ENCODE data around the gene IRAK1. TPM values are rescaled to one million over a fixed set of nuclear protein-coding genes. Genes with fewer than 3 reads are reported as not detected.

Gene IRAK1
- total and polyA plus RNA-seq, 9 of the 15 experiments (the other 6 are each of a cell fraction or from before 2014, with no cell fraction given), result 11.6 to 261 (median 91.6) TPM

DNA sequence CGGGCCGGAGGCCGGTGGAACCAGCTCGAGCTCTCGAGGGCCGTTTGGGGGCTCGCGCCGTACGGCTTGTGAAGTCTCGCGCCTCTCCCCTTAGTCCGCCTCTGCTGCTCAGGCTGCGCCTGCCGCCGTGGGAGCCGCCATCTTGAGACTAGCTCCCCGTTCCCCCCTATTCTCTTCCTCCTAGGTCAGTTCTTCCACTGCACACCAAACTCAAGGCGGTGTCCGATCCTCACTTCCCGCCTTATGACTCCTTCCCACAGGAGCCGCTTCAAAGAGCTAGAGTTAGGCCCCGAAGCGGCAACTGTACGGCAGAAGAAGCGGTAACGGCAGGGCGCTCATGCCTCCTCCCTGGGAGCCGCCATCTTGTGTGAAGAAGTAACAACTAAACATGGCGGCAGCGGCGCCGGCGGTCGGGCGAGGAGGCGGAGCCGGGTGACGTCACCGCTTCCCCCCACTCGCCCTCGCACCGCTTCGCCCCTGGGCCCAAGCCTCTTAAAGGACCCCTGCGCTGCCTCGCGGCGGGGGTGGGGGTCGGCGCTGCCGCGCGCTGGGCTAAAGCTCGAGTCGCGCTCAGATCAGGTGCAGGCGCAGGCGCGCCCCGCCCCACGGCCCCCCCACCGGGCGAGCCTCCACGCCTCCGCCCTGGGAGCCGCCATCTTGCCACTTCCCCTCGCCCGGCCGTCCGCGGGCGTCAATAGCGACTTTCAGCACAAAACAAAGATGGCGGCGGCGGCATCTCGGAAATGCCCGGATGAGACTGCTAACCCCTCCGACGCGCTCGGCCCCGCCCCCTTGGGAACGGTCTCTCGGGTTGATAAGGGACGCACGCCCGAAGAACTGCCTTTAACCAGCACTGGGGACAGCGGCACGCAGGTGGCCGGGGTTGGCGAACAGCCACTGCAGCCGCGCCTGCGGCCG is 48.0 kb downstream of the IRAK1 start, which contains the start of gene HCFC1 (continued):
- TF ChIP-seq, protein P1, sequence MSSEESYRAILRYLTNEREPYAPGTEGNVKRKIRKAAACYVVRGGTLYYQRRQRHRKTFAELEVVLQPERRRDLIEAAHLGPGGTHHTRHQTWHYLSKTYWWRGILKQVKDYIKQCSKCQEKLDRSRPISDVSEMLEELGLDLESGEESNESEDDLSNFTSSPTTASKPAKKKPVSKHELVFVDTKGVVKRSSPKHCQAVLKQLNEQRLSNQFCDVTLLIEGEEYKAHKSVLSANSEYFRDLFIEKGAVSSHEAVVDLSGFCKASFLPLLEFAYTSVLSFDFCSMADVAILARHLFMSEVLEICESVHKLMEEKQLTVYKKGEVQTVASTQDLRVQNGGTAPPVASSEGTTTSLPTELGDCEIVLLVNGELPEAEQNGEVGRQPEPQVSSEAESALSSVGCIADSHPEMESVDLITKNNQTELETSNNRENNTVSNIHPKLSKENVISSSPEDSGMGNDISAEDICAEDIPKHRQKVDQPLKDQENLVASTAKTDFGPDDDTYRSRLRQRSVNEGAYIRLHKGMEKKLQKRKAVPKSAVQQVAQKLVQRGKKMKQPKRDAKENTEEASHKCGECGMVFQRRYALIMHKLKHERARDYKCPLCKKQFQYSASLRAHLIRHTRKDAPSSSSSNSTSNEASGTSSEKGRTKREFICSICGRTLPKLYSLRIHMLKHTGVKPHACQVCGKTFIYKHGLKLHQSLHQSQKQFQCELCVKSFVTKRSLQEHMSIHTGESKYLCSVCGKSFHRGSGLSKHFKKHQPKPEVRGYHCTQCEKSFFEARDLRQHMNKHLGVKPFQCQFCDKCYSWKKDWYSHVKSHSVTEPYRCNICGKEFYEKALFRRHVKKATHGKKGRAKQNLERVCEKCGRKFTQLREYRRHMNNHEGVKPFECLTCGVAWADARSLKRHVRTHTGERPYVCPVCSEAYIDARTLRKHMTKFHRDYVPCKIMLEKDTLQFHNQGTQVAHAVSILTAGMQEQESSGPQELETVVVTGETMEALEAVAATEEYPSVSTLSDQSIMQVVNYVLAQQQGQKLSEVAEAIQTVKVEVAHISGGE (CRISPR knock-in tag; IDR thresholded peaks at IDR 0.05), result peak in 2 of 3 experiments; percentile 16 to 88; a peak in 2 of 6 replicates
- TF ChIP-seq ADNP (tag; IDR thresholded peaks at IDR 0.05) (no peak), NUFIP1 (IDR thresholded peaks at IDR 0.05; ENCODE audit: partially characterized antibody) (no peak), CXXC5 (CRISPR knock-in tag; IDR thresholded peaks at IDR 0.05) (peak; percentile 90), CBFA2T2 (conservative IDR thresholded peaks at IDR 0.05) (no peak), MTA3 (IDR thresholded peaks at IDR 0.05; ENCODE audit: borderline replicate concordance) (peak; percentile 43; the same call in 1 of the 2 replicates), ZNF584 (CRISPR knock-in tag; IDR thresholded peaks at IDR 0.05; ENCODE audit: low read depth) (peak; percentile 61; the same call in 1 of the 2 replicates), KLF1 (tag; IDR thresholded peaks at IDR 0.05) (0 out of 2 replicates have a peak, but pooled peaks have one; percentile 19), ZNF589 (CRISPR knock-in tag; IDR thresholded peaks at IDR 0.05; ENCODE audit: low read depth) (peak; percentile 77; the same call in 1 of the 2 replicates), ZNF232 (CRISPR knock-in tag; IDR thresholded peaks at IDR 0.05) (no peak), ZFP1 (CRISPR knock-in tag; IDR thresholded peaks at IDR 0.05) (no peak), PHB2 (IDR thresholded peaks at IDR 0.05; ENCODE audit: low read depth) (no peak), SMAD1 (IDR thresholded peaks at IDR 0.05; ENCODE audit: low read depth, low read length, partially characterized antibody) (no peak)
- TF ChIP-seq, protein P2, sequence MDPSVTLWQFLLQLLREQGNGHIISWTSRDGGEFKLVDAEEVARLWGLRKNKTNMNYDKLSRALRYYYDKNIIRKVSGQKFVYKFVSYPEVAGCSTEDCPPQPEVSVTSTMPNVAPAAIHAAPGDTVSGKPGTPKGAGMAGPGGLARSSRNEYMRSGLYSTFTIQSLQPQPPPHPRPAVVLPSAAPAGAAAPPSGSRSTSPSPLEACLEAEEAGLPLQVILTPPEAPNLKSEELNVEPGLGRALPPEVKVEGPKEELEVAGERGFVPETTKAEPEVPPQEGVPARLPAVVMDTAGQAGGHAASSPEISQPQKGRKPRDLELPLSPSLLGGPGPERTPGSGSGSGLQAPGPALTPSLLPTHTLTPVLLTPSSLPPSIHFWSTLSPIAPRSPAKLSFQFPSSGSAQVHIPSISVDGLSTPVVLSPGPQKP (CRISPR knock-in tag; IDR thresholded peaks at IDR 0.05), result no peak
- TF ChIP-seq, protein P3, sequence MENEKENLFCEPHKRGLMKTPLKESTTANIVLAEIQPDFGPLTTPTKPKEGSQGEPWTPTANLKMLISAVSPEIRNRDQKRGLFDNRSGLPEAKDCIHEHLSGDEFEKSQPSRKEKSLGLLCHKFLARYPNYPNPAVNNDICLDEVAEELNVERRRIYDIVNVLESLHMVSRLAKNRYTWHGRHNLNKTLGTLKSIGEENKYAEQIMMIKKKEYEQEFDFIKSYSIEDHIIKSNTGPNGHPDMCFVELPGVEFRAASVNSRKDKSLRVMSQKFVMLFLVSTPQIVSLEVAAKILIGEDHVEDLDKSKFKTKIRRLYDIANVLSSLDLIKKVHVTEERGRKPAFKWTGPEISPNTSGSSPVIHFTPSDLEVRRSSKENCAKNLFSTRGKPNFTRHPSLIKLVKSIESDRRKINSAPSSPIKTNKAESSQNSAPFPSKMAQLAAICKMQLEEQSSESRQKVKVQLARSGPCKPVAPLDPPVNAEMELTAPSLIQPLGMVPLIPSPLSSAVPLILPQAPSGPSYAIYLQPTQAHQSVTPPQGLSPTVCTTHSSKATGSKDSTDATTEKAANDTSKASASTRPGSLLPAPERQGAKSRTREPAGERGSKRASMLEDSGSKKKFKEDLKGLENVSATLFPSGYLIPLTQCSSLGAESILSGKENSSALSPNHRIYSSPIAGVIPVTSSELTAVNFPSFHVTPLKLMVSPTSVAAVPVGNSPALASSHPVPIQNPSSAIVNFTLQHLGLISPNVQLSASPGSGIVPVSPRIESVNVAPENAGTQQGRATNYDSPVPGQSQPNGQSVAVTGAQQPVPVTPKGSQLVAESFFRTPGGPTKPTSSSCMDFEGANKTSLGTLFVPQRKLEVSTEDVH (IDR thresholded peaks at IDR 0.05; ENCODE audit: low read depth, partially characterized antibody), result peak; percentile 15
